HG03575 (cell line): Measurements from ENCODE around the gene GRIP1.

ENCODE experiments used
- ATAC-seq: cut with Tn5 transposase; IDR thresholded peaks from one replicate; pipeline ENCODE4 v1.9.1; 2021; ENCODE audit not compliant: unreplicated experiment, insufficient number of reproducible peaks, low FRiP score; ENCODE audit errors: extremely low read depth

Gene GRIP1

DNA sequence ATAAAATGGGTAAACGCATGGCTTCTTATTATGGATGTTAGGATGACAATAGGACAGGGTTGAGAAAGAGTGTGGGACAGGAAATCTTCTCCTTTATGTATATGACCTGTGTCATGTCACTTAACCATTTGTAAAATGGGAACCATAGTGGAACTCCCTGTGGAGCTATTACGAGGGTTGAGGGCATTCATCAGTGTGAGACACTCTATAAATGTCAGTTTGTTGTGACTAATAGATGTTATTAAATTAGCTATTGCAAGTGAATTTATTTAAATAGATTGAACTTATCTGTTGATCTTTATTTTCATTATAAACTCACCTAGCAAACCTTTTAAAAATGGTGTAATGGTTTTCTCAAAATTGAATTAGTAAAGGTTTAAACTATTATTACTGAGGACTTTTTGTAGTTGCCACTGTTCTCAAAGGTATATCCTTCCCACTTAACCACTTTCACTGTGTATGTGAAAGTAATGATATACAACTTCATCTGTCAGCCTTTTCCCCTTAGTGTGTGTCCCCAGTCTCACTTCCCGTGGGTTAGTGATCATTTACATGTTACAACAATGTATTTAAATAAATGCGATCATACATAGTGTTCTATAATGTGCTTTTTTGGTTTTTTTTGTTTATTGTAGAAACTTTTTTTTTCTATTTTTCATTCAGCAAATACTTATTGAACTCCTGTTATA lies 359.5 kb downstream of the GRIP1 start:
- no peak for ATAC-seq

DNA sequence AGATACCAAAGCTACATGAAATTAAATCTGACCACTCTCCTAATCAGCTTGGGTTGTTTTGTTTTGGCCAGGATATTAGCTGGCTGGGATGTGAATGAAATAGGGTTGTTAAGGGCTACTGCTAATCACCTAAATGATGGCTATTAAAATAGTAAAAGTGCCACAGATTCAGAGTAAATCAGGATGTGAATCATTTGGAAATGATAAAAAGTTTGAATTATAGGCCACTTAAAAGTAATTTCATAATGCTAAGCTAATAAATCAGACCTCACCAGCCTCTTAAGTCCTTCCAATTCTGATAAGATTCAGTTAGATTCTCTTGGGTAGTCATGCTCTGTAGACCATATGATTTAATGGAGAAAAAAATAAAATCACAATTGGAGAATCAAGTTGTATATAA lies 364.6 kb downstream of the GRIP1 start:
- no peak for ATAC-seq

- no peak for ATAC-seq
Observed at GRCh38 chr12:66312189-66312588, 366.7 kb downstream of the GRIP1 start.

- no peak for ATAC-seq
Observed at GRCh38 chr12:66309606-66310005, 369.3 kb downstream of the GRIP1 start.

DNA sequence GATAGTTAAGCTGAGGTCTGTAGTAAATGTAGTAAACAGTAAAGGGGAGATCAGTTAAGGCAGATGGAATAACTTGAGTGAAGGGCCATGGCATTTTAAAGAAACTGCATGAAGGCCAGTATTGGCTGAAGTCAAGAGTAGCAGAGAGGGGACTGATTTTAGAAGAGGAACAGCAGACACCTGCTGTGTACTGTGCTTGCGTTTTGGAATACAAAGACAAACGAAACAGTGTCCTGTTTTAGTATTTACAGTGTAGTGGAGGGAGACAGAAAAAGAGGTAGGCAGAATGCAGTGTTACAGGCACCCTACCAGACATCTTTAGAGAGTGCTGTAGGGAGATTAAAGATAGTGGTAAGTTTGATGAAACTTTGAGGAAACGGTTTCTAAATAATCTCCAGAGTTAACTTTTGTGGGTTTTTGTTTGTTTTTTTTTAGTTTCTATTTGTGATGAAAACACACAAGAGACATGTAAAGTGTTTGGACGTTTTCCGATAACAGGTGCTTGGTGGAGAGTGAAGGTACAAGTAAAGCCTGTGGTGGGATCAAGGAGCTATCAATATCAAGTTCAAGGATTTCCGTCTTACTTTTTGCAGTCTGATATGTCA lies 374.5 kb downstream of the GRIP1 start:
- ATAC-seq = no peak

DNA sequence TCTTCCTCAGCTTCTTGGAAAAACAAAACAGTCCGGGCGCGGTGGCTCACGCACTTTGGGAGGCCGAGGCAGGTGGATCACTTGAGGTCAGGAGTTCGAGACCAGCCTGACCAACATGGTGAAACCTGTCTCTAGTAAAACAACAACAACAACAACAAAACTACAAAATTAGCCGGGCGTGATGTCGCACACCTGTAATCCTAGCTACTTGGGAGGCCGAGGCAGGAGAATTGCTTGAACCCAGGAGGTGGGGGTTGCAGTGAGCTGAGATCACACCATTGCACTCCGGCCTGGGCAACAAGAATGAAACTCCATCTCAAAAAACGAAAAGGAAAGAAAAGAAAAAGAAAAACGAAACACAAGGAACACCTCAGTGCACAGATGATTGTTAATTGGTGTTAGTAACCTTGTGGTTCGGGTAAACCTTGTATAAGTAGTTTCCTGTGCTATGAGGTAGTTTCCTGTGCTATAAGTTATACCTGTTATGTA lies 375.5 kb downstream of the GRIP1 start:
- ATAC-seq = peak; percentile 43

GRCh38 chr12:66302827-66303169 lies 376.1 kb downstream of the GRIP1 start:
- ATAC-seq = no peak

DNA sequence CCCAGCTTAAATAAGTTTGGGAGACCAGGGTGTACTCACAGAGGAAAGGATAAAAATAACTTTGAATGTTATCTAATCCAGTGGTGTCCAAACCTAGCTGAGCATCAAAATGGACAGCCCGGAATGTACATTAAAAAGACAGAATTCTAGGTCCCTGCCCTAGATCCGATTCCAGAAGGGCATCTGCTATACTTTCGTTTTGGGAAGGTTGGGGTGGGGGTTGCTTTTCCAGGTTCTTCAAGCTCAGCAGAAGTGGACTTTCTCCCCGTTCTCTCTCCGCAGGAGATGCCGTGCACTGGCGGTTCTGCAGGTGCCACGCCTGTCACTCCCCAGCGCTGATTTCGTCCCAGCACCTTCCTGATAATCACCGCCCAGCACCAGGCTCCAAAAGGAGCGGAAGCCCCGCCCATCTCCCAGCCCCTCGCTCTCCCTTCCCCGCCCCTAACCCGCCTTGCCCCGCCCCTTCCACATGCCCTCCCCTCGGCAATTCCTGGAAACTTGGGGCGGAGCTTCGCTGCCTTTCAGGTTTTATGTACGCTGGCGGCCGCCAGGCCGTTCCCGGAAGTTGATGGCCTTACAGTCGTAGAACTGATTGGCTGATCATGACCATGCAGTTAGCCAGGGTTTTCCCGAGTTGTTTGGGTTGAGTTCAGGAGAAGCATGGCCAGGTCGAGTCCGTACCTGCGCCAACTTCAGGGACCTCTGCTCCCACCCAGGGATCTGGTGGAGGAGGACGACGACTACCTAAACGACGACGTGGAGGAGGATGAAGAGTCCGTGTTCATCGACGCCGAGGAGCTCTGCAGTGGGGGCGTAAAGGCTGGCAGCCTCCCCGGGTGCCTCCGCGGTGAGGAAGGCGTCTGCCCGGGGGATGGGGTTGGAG lies 376.7 kb downstream of the GRIP1 start, which contains the start of gene HELB:
Gene HELB, plus strand, starts transcription at position 550 of the 883 bp plus-strand sequence. Its CDS starts 111 bp downstream, at position 661.
- ATAC-seq = peak; percentile 70

GRCh38 chr12:66297923-66298322 lies 381.0 kb downstream of the GRIP1 start:
- no peak for ATAC-seq
